CD4-positive, alpha-beta T cell treated with Interleukin-12 subunit alpha and Interleukin-12 subunit beta, for 1 hour (primary cell): ENCODE data around the gene DCD.

ENCODE experiments used
- DNase-seq: peaks from one replicate; pipeline ENCODE4 v3.0.0-alpha.2; 2020

Gene DCD

DNA sequence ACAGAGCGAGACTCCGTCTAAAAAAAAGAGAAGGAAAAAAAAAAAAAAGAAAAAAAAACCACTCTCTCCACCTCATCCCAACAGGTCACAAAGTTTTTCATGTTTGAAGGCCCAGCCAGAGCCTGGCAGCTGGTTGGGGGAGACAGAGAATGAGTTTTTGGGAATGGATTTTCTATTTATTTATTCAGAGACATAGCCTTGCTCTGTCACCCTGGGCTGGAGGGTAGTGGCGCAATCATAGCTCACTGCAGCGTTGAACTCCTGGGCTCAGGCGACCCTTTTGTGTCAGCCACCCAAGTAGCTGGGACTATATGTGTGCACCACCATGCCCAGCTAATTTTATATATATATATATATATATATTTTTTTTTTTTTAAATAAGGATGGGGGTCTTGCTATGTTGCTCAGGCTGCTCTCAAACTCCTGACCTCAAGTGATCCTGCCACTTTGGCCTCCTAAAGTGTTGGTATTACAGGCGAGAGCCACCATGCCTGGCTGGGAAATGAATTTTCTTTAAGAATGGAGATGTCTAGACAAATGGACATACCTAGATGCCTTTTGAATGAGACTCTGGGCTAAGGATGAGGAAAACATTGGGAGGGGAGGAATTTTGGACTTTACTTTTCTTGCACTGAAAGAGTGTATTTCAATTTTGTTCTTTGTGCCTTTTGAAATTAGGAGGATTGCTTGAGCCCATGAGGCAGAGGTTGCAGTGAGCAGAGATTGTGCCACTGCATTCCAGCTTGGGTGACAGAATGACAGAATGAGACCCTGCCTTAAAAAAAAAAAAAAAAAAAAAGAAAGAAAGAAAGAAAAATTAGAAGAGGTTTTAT lies 42.8 kb downstream of the DCD start:
- no peak for DNase-seq

DNA sequence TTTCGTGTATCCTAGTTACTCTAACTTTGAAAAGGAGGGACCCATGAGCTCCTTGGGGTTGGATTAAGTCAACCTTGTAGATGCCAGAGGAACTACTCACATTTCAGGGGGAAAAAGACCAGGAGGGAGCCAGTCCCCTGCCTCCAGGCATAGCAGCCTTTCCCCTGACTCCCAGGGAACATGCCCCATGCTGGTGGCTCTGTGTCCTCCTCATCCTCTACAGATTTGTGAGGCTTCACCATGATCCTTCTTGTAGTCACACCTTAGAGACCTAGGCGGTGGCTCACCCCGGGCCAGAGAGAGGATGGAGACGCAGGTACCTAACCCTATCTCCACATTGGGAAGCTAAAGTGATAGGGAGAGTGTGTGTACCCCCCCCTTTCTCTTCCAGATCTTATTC lies 43.7 kb downstream of the DCD start:
- no peak for DNase-seq

DNA sequence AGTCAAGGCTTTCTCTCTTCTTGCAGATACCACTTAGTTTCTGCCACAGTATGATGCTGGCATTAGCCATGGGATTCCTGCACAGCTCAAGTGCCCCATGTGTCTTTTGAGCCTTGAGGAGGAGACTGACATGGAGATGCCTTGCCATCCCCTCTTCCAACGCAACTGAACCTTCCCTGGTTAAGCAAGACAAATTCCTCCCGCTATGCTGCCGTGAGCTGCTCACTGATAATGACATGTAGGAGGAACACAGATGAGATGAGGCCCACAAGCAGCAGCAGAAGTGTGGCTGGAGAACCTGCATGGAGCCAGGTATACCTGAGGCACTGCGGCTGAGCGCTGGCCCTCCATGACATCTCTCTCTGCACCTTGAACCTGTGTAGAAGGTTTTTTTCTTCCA lies 44.3 kb downstream of the DCD start:
- DNase-seq = no peak

DNA sequence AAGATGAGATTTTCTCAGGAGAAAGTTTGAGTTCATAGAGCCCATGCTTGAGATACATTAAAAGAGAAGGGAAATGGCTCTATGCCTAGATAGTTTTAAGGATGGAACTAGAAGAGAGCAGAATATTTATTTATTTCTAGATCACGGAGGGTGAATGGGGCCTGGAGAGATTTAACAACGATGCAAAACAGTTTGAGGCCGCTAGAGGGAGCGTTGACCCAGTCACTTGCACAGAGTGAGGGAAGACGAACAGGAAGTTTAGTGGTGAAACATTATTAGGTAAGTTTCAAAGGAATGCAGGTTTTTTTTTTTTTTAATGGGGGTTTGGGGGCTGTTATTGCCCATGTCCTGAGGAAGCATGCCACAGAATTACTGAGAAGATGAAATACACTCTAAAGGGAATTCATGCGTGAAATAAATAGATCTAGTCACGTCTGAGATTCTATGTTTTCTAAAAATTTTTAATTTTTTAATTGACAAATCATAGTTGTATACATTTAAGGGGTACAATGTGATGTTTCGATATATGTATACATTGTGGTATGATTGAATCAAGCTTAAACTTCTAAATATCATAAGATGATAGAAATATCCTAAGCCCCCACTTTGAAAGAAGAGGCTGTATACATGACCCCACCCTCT lies 44.9 kb downstream of the DCD start:
- peak; percentile 69 for DNase-seq

DNA sequence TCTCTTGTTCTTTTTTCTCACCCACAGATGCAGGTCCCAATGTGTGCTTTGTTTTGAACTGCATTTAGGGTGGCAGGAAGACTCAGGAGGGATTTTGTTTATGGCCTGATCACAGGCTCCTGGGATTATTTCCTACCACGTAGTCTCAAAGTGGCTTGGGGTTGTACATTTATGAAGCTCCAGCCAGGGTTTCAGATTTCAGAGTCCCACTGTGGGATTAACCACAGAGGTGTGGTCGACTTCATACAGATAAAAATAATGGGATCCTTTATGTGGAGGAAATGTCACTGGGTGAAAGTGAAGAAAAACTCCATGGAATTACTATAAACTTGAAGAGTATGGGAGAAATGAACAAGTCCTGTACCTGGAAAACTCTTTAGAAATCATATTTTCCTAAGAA lies 45.5 kb downstream of the DCD start:
- DNase-seq = no peak

DNA sequence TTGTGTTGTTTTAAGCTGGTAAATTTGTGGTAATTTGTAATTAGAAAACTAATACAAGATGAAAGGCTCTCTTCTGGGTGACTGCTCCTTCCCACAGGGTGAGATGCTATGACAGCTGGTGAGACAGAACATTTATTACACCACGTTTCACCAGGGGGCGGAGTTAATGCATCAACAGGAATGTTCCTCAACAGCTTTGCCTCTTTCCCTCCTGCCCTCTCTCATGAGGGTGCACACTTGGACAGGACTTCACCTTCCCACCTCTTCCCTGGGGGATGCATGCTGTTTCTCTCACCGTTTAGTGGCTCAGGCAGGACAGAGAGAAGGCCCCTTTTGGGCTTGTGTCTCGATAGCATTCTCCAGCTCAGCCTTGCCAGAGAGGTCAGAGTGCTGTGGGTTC lies 46.3 kb downstream of the DCD start:
- DNase-seq = no peak

DNA sequence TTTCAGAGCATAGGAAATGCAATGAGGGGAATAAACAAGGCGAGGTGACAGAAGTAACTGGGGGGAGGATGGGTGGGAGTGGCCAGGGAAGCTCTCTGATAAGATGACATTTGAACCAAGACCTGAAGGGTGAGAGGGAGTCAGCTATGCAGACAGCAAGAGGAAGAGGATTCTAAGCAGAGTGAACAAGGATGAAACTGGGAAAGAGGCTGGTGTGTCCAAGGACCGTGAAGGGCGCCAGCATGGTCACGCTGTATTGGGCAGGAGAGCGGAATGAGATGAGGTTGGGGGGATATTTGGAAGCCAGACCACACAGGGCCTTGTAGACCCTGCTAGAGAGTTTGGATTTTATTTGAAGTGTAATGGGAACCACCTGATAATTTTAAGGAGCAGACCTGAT lies 49.2 kb downstream of the DCD start:
- DNase-seq = no peak

DNA sequence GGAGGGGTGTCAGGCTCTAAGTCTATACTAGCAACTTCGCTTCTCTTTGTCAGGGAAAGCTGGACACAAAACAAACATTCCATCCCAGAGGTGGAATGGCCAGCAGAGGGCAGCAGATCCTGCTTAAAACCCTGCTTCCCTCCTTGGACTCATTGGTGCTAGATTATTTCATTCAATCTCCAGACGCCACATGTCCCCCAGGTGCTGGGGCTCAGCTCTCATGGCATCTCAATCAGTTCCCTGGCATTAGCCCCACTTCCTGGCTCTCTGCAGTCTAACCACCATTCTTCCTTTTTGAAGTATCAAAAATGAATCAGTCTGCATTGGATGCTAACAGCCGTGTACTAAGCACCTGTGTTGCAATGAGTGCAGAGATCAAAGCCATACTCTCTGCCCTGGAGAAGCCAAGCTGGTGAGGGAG lies 51.6 kb downstream of the DCD start:
- peak; percentile 48 for DNase-seq

DNA sequence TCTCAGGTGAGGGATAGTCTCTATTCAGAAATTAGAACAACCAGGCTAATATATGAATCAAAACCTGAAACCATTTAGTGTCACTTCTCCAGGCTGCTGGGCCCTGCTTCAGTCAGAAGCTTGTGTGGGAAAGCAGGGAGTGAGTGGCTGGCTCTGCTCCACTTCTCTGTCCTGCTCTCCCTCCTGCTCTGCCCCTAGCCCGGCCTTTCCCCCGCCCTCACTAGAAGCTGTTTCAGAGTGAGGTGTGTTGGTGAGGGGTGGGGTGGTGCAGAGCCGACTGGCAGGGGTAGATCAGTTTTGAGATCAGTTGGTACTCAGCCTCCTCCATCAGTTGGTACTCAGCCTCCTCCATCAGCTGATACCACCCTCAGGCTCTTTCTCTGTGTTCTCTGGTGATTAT lies 52.7 kb downstream of the DCD start:
- DNase-seq = no peak
